Raji (cell line): ENCODE results near the gene SPTBN4.

Experiments
- POLR2A ChIP-seq: IDR thresholded peaks from 2 replicates; pipeline ENCODE4 v1.6.1; 2011; ENCODE audit warnings: low read depth, low read length, control low read depth; ENCODE audit not compliant: insufficient read depth

SPTBN4 gene

DNA sequence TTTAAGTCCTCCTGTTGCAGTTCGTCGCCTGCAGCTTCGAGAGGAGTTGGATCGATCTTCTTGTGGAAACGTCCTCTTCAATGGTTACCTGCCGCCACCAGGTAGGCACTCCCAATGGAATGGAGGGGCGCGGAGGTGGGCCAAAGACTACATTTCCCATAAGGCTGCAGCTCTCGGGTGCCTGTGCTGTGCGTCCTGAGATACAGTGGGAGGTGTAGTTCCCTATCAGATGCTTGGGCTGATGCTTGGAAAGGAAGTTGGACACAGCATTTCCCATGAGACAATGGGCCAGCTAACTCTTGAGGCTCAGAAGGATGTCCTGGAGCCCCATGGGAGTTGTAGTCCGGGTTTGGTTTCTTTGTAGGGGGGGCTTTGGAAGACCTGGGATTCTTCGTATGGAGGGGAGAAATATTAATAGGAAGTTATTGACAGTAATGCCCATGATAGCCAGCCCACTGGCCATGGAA, 111.7 kb downstream of the SPTBN4 start:
- TF ChIP-seq POLR2A, result no peak

DNA sequence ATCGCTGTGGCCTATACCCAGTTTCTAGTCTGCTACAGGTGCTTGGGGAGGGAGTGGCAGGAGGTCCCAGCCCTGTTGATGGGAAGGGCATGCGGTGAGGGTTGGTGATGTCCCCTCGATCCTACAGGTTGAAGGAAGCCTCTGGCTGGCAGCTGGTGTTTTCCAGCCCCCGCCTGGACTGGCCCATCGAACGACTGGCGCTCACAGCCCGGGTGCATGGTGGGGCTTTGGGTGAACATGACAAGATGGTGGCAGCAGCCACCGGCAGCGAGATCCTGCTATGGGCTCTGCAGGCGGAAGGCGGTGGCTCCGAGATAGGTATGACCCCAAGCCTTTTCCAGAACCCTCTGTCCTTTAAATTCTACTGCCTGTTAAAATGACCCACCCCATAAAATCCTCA, 113.8 kb downstream of the SPTBN4 start:
- TF ChIP-seq POLR2A, result no peak

DNA sequence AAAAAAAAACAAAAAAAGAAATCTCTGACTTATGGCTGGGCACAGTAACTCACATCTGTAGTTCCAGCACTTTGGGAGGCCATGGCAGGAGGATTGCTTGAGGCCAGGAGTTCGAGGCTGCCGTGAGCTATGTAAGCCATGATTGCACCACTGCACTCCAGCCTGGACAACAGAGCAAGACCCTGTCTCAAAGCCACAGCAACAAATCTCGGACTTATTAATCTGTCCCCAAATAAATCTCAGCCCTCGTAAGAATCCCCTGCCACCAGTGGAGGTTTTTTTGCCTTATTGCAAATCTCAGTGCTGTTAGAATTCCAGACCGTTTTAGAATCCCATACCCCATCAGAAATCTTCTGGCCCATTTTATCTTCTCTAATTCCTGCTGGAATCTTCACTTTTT, 114.7 kb downstream of the SPTBN4 start:
- TF ChIP-seq POLR2A, result no peak

DNA sequence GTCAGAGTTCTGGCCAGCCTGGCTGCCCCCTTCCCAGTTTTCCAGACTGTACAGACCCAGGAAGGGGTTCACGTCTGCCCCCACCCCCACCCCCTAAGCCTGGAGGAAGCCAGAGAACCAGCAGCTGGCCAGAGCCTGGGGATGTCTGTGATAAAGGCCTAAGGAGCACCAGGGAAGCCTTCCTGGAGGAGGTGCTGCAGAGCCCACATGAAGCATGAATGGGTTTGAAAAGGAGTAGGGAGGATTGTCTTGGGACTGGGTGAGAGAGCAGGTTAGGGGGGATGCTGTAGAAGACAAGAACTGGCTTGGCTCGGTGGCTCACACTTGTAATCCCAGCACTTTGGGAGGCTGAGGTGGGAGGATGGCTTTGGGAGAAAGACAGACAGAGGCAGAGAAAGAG, 115.7 kb downstream of the SPTBN4 start:
- no peak for TF ChIP-seq POLR2A

DNA sequence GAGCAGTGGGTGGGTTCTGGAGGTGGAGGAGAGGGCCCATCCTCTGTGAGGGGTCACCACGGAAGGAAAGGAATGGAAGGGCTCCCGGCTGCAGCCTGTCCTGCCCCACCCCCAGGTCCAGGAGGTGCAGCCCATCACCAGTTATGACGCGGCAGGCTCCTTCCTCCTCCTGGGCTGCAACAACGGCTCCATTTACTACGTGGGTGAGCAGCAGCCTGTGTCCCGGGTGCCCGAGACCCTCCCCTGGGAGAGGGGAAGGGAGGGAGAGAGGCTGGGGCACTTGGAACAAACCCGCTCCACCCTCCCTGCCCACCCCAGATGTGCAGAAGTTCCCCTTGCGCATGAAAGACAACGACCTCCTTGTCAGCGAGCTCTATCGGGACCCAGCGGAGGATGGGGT, 116.5 kb downstream of the SPTBN4 start:
- TF ChIP-seq POLR2A, result no peak

DNA sequence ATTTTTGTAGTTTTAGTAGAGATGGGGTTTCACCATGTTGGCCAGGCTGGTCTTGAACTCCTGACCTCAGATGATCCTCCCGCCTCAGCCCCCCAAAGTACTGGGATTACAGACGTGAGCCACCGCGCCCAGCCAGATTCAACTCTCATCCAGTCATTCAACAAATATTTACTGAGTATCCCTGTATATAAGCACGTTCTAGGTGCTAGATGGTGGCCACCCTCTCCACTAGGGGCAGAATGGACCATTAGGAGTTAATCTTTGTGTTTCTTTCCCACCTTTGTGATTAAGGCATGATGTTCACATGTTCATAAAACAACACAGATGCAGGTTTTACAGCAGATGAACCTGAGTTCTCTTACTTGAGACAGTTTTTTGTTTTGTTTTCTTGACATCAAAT, 117.2 kb downstream of the SPTBN4 start:
- no peak for TF ChIP-seq POLR2A

DNA sequence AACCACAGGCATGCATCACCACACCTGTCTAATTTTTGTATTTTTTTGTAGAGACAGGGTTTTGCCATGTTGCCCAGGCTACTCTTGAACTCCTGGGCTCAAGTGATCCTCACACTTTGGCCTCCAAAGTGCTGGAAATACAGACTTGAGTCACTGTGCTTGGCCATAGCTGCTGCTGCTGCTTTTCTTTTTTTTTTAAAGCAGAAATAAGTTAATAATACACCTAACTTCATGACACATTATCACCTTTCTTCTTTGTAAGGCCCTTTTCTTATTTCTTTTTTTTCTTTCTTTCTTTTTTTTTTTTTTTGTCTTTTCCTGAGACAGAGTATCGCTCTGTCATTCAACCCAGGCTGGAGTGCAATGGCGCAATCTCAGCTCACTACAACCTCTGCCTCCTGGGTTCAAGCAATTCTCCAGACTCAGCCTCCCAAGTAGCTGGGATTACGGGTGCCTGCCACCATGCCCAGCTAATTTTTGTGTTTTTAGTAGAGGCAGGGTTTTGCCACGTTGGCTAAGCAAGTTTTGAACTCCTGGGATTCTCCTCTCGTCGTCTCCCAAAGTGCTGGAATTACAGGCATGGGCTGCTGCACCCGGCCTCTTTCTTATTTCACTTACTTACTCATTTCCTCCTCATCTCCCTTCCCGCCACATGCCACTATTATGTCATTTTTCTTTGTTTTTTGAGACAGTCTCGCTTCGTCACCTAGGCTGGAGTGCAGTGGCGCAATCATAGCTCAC, 118.6 kb downstream of the SPTBN4 start:
- TF ChIP-seq POLR2A, result no peak

DNA sequence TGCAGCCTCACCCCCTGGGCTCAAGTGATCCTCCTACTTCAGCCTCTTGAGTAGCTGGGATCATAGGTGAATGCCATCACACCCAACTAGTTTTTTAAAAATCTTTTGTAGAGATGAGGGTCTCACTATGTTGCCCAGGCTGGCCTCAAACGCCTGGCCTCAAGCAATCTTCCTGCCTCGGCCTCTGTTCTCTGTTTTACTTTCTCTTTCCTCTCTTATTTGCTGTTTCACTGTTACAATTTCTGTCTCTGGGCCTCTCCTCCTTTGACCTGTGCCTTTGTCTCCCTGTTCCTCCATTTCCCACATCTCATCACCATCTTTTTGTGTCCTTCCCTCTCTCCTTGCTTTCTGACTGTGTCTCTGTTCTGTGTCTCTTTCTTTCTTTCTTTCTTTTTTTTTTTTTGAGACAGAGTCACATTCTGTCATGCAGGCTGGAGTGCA, 119.2 kb downstream of the SPTBN4 start:
- TF ChIP-seq POLR2A, result no peak

DNA sequence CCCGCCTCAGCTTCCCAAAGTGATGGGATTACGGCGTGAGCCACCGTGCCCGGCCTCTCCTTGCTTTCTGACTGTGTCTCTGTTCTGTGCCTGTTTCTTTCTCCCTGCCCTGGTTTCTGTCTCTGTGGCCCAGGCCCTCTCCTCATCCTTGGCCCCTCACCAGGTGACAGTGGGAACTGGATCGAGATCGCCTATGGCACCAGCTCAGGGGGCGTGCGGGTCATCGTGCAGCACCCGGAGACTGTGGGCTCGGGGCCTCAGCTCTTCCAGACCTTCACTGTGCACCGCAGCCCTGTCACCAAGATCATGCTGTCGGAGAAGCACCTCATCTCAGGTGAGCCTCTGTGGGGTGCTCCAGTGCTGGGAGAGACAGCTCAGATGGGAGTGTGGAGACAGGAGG, 119.8 kb downstream of the SPTBN4 start:
- TF ChIP-seq POLR2A, result no peak

DNA sequence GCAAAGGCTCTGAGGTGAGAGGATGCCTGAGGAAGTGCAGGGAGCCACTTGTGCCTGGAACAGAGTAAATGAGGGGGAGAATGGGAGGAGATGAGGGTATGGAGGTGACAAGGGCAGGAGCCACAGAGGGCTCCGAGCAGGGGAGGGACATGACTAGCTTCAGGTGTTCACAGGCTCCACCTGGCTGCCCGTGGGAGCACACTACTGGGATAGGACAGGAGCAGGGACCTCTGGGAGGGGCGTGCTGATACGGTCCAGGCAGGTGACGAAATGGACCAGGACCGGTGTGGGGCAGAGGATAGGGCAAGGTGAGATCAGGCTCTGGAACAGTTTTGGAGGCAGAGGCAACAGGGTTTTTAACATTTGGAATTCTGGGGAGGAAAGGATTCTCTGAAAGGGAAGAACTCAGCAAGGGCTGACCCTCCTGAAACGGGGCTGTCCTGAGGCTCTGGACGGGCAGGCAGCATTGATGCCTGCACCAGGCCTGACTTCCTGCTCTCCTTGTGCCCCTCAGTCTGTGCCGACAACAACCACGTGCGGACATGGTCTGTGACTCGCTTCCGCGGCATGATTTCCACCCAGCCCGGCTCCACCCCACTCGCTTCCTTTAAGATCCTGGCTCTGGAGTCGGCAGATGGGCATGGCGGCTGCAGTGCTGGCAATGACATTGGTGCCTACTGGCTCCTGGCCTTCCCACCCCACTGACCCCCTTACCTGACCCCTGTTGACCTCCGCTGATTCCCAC, 121.5 kb downstream of the SPTBN4 start:
- TF ChIP-seq POLR2A, result no peak

DNA sequence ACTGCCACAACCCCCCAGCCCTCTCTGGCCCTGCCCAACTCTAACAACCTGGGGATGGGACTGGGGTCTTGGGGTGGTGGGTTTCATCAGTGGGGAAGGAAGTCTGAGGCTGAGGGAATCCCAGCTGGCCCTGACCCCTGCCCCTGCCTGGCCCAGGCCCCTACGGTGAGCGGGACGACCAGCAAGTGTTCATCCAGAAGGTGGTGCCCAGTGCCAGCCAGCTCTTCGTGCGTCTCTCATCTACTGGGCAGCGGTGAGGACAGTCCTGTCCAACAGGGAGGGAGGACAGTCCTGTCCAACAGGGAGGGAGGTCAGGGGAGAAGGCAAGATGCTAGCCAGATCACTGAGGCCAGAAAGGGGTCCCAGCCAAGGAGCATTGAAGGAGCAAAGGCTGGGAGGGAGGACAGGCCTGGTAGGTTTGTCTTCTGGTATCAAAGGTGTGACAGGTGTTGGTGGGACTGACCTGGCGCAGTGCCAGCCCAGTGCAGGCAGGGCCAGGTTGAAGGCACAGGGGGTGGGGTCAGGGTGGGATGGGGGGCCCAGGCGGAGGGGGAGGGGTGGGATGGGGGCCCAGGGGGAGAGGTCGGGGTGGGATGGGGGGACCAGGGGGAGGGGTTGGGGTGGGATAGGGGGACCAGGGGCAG, 122.2 kb downstream of the SPTBN4 start:
- TF ChIP-seq POLR2A, result no peak

DNA sequence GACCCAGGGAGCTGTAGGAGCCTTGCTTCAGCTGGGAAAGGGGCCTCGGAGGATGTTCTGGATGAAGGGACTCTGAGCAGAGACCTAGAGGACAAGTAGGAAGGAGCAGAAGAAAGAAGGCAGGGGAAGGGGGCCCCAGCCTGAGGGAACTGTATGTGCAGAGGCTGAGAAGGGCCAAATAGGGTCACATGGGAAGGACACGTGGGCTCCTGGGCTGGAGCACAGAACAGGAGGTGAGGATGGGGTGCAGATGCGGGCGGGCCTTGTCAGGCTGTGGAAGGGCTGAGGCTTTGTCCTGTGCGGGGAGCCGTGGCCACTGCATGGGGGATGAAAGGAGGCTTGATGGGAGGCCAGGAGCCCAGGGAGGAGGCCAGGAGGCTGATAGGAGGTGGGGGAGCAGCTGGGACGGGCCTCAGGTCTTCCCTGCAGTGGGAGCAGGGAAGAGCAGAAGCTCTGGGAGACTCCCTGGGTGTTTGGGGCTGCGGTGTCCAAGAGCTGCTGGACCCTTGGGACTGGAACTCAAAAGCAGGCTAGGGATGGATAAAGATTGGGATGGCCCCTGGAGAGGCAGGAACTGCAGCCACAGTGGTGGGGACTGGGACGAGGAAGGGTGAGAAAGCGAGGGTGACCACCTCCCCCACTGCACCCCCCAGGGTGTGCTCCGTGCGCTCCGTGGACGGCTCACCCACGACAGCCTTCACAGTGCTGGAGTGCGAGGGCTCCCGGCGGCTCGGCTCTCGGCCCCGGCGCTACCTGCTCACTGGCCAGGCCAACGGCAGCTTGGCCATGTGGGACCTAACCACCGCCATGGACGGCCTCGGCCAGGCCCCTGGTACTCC, 123.0 kb downstream of the SPTBN4 start:
- TF ChIP-seq POLR2A, result no peak

DNA sequence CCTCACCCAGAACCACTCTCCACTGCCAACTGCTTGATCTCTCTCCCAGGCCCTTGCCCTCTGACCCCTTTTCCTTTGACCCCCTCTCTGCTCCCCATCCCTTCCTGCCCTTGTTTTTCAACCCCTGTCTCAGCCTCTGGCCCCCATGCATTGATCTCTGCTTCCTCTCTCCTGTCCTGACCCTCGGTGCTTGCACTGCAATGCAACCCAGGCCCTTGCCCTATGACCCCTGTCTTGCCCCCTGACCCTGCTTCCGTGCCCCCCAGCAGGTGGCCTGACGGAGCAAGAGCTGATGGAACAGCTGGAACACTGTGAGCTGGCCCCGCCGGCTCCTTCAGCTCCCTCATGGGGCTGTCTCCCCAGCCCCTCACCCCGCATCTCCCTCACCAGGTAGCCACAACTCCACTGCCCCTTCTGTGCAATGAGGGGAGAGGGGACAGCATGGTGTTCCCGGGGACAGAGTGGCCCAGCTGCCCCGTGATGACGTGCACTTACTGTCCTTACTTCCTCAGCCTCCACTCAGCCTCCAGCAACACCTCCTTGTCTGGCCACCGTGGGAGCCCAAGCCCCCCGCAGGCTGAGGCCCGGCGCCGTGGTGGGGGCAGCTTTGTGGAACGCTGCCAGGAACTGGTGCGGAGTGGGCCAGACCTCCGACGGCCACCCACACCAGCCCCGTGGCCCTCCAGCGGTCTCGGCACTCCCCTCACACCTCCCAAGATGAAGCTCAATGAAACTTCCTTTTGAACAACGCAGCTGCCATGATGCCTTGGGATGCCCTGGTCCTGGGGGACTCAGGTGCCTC, 123.9 kb downstream of the SPTBN4 start:
- no peak for TF ChIP-seq POLR2A

DNA sequence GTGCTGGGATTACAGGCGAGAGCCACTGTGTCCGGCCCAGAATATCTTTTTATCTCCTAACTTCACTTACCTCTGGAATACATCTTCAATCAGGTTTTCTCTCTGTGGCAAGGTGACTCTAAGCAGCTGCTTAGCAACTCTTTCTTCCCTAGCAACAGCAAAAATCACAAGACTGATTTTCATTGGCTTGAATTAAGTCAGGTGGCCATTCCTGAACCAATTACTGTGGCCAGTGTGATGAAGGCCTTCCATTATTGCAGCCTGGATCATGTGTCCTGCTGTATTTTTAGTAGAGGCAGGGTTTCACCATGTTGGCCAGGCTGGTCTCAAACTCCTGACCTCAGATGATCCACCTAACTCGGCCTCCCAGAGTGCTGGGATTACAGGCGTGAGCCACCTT, 125.4 kb downstream of the SPTBN4 start:
- TF ChIP-seq POLR2A, result no peak

DNA sequence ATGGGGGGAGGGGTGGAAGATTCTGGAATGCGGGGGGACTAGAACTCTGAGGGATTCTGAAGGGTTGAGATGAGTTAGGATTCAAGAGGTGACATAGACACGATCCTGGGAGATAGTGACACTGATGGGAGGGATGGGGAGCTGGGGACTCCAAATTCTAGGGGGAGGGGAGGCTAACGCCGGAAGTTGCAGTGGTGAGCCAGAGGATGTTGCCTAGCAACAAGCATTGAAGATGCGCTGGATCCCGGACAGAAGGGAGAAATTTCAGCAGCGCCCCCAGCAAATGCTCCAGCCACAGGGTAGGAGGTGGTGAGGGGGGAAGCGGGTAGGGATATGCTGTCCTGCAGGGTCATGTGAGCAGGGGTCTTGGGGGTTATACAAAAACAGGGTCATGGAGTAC, 127.5 kb downstream of the SPTBN4 start:
- TF ChIP-seq POLR2A, result no peak

DNA sequence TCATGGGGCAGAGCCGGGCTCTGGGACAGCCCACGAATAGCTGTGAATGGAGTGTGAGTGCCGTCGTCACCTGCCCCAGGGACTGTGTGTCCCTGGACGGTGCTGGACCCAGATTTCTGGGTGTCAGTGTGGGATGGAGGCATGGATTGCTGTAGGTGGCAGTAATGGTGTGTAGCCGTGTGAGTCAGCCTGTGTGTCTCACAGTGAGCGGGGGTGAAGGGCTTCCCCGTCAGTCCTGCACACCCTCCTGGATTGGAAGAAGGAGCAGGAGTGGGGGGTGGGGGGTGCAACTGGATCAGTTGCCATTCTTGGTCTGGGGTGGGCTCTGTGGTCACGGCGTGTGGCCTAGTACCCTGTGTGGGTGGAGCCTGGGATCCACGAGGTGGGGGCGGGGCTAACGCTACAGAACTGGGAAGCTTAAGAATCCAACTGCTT, 127.9 kb downstream of the SPTBN4 start:
- no peak for TF ChIP-seq POLR2A
